Left ventricle myocardium inferior (tissue), 1 donor: ENCODE results near the gene XPR1. TPM values are rescaled to one million over a fixed set of nuclear protein-coding genes. Genes with fewer than 3 reads are reported as not detected.

Experiments used
- DNase-seq: peaks from one replicate; pipeline ENCODE4 v3.0.0-alpha.2; 2020
- H3K27ac ChIP-seq: fragments of 200-600 bp; replicated peaks from 2 replicates; pipeline ENCODE4 v1.8.0; 2021
- H3K27me3 ChIP-seq: fragments of 200-600 bp; 2 replicates; pipeline ENCODE4 v1.8.0; 2021; ENCODE audit warnings: low read depth
- H3K36me3 ChIP-seq: fragments of 200-600 bp; 2 replicates; pipeline ENCODE4 v1.8.0; 2021
- H3K4me1 ChIP-seq: fragments of 200-600 bp; 2 replicates; pipeline ENCODE4 v1.8.0; 2021
- H3K4me3 ChIP-seq: fragments of 200-600 bp; 2 replicates; pipeline ENCODE4 v1.8.0; 2021; ENCODE audit warnings: mild to moderate bottlenecking, moderate library complexity
- H3K9me3 ChIP-seq: fragments of 200-600 bp; replicated peaks from 2 replicates; pipeline ENCODE4 v1.8.0; 2021
- intact Hi-C: fragments of 100-400 bp; cut with micrococcal nuclease; formaldehyde crosslinking; loops from one replicate; pipeline ENCODE4 v1.11.0; 2022
- total RNA-seq: library from RNA; stranded (reverse); fragmentation: NEBNext Ultra II Directional; extraction: Animal tissue kit (Norgen Biotek cat#: 25700); gene quantifications from one replicate; pipeline ENCODE4 v1.2.1, GENCODE V29; 2021
- TF ChIP-seq, protein P1 (sequence below): fragments of 200-600 bp; IDR thresholded peaks from 2 replicates; pipeline ENCODE4 v1.8.0; 2021; ENCODE audit warnings: antibody characterized with exemption, mild to moderate bottlenecking, borderline replicate concordance
- donor health status: DM: no; HTN: yes; CAD: no; lungs with severe emphysema.

Gene XPR1
- total RNA-seq, 1 donor from 2014 or later: 60.4 TPM

DNA sequence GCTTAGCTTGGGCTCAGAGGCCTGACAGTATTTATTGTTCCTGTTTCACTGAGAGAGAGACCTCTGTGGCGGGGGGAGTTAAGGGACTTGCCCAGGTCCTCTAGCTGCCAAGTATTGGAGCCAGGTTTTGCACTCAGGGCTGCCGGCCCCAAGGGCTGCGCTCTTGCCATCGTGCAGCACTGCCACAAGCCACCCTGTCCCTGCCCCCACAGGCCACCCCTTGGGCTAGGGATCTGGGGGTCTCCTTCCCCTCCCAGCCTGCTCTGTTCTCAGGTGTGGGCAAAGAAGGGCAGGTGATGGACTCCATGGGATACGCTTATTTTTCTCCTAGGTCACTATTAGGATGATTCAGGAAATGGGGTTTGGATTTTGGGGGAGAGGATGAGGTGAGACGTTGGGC, 289.6 kb downstream of the XPR1 start:
- TF ChIP-seq, protein P1, sequence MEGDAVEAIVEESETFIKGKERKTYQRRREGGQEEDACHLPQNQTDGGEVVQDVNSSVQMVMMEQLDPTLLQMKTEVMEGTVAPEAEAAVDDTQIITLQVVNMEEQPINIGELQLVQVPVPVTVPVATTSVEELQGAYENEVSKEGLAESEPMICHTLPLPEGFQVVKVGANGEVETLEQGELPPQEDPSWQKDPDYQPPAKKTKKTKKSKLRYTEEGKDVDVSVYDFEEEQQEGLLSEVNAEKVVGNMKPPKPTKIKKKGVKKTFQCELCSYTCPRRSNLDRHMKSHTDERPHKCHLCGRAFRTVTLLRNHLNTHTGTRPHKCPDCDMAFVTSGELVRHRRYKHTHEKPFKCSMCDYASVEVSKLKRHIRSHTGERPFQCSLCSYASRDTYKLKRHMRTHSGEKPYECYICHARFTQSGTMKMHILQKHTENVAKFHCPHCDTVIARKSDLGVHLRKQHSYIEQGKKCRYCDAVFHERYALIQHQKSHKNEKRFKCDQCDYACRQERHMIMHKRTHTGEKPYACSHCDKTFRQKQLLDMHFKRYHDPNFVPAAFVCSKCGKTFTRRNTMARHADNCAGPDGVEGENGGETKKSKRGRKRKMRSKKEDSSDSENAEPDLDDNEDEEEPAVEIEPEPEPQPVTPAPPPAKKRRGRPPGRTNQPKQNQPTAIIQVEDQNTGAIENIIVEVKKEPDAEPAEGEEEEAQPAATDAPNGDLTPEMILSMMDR: no peak
- no peaks in the 10 kb centered on the region for H3K9me3 ChIP-seq
- H3K4me1 ChIP-seq: peaks cover 15% of the 10 kb centered on the region
- no peak overlapping the region for H3K27ac ChIP-seq
- no peaks in the 10 kb centered on the region for H3K27me3 ChIP-seq
- DNase-seq: no peak
- intact Hi-C loops: no loop called here
- H3K36me3 ChIP-seq: peaks cover 18% of the 10 kb centered on the region
- H3K4me3 ChIP-seq: no peak overlapping the region

DNA sequence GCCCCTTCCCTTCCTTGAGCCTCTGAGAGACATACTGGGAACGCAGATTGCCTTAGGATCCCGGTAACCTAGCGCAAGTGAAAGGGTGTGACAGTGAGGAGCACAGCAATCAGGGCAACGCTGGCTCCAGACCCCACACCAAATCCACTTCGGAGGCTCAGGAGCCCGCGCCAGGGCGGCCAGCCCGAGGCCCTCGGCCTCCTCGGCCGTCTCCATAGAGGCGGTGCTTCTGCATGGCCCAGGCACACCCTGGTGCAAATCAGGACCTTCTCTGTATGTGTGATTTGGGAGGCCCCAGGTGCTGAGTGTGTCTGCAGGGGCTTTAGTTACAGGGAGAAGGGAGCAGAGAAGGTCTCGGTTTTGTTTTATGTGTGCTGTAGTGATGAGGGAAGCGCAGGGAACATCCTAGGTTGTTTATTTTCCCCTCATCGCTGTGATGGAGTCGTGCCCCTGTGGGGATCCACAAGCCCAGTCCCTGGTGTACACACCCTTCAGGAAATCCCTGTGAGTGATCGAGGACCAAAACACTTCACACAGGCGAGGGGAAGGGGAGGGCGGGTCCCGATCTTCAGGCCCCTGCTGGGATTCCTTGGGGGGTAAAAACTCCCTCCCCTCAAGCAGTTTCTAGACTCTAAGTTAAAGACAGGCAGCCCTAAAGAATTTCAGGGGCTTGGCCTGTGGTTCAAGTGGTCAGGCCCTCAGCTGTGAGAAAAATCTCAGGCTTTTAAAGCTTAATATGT, 290.2 kb downstream of the XPR1 start:
- Histone ChIP-seq H3K36me3 (peaks cover 12% of the 10 kb centered on the region), H3K27me3 (no peaks in the 10 kb centered on the region), H3K9me3 (no peaks in the 10 kb centered on the region), H3K4me3 (no peak overlapping the region), H3K27ac (no peak overlapping the region), H3K4me1 (peaks cover 21% of the 10 kb centered on the region)
- TF ChIP-seq, protein P1: no peak
- intact Hi-C loops: no loop called here
- DNase-seq: no peak

DNA sequence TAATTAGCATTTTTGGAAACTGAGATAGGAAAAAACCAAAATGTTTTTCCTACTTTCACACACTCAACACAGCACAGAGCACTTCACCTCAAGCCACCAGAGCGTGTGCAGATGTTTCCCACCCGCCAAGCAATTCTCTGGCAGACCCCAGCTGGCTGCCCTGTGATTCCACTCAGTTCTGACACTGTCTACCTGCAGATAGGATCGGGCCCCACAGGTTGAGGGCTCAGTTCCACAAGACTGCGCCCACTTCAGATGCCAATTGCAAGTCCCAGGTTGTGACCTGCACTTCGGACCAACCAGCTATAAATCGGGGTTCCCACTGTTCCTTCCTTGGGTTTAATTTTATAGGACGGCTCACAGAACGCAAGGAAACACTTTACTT, 290.8 kb downstream of the XPR1 start:
- Histone ChIP-seq H3K4me3 (no peak overlapping the region), H3K27ac (no peak overlapping the region), H3K9me3 (no peaks in the 10 kb centered on the region), H3K36me3 (peaks cover 10% of the 10 kb centered on the region), H3K4me1 (peaks cover 27% of the 10 kb centered on the region), H3K27me3 (no peaks in the 10 kb centered on the region)
- no peak for DNase-seq
- intact Hi-C loops: no loop called here
- TF ChIP-seq, protein P1: no peak

DNA sequence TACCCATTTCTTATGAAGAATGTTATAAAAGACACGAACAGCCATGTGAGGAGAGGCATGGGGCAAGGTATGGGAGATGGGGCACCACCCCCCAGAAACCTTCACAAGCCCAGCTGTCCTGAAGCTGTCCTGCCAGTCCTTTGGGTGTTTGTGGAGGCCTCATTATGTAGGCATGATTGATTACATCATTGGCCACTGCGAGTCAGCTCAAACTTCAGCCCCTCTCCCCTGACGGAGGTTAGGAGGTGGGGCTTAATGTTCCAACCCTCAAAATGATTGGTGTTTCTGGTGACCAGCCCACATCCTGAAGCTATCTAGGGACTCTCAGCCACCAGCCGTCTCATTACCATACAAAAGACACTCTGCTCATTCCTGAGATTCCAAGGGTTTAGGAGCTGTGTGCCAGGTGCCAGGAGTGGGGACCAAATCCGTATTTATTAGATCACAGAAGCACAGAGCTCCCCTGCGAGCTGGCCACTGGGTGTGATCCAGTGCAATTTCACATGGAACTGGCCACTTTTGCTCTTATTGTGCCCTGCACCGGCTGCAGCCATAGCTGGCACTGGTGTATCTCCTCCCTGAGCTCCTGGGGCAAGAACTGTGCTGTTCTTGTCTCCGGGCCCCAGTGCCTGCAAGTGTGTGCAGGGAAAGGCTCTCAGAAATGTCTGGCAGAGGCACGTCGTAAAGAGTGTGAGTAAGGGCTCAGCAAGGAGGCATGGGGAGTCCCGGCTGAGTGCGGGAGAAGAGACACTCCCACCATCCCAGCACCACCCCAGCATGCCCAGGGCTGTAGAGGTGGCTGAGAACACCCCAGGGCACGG, 291.4 kb downstream of the XPR1 start:
- Histone ChIP-seq H3K27ac (no peak overlapping the region), H3K36me3 (peaks cover 5% of the 10 kb centered on the region), H3K9me3 (no peaks in the 10 kb centered on the region), H3K4me1 (peaks cover 33% of the 10 kb centered on the region), H3K4me3 (no peak overlapping the region), H3K27me3 (no peaks in the 10 kb centered on the region)
- intact Hi-C loops: no loop called here
- no peak for DNase-seq
- TF ChIP-seq, protein P1: no peak

DNA sequence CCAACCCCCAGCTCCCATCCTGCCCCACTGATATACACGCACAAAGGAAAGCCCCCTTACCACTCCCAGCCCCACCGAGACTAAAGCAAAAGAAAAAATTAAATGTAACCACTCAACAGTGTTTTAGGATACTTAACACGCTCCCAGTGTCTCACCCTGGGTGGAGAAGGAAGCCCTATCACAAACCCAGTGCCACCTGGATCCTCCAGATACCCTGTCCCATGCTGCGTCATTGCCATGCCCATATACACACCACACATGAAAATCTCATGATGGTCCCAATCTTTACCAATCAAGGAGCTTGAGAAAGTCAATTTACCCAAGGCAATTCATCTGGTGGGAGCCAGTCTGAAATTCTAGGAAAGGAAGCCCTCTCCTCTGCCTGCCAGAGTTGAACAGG, 292.1 kb downstream of the XPR1 start:
- TF ChIP-seq, protein P1: no peak
- Histone ChIP-seq H3K9me3 (no peaks in the 10 kb centered on the region), H3K36me3 (no peaks in the 10 kb centered on the region), H3K4me3 (no peak overlapping the region), H3K4me1 (peaks cover 40% of the 10 kb centered on the region), H3K27ac (no peak overlapping the region), H3K27me3 (no peaks in the 10 kb centered on the region)
- intact Hi-C loops: no loop called here
- no peak for DNase-seq
